GM21529 (cell line): ENCODE measurements around the gene RHBDD1.
"Not testable (repeated sequence)": the region's sequence is repeated elsewhere in the genome, so short reads cannot be mapped to it uniquely, and the experiment has no call there.

Source experiments
- ATAC-seq: cut with Tn5 transposase; IDR thresholded peaks from one replicate; pipeline ENCODE4 v1.9.1; 2021; ENCODE audit not compliant: unreplicated experiment

RHBDD1 gene

GRCh38 chr2:226839951-226840350 is 4.1 kb downstream of the RHBDD1 start:
- ATAC-seq = no peak

DNA sequence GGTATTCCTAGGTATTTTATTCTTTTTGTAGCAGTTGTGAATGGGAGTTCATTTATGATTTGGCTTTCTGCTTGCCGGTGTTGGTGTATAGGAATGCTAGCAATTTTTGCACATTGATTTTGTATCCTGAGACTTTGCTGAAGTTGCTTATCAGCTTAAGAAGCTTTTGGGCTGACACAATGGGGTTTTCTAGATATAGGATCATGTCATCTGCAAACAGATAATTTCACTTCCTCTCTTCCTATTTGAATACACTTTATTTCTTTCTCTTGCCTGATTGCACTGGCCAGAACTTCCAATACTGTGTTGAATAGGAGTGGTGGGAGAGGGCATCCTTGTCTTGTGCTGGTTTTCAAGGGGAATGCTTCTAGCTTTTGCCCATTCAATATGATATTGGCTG is 7.1 kb downstream of the RHBDD1 start:
- not testable (repeated sequence) for ATAC-seq

- ATAC-seq = peak; percentile 48
Observed at GRCh38 chr2:226845386-226846116, 9.7 kb downstream of the RHBDD1 start.

- no peak for ATAC-seq
Observed at GRCh38 chr2:226847090-226847489, 11.2 kb downstream of the RHBDD1 start.

- no peak for ATAC-seq
Observed at GRCh38 chr2:226847511-226847910, 11.7 kb downstream of the RHBDD1 start.

GRCh38 chr2:226849349-226849748 is 13.5 kb downstream of the RHBDD1 start:
- ATAC-seq = no peak

GRCh38 chr2:226850024-226850423 is 14.2 kb downstream of the RHBDD1 start:
- ATAC-seq = no peak

DNA sequence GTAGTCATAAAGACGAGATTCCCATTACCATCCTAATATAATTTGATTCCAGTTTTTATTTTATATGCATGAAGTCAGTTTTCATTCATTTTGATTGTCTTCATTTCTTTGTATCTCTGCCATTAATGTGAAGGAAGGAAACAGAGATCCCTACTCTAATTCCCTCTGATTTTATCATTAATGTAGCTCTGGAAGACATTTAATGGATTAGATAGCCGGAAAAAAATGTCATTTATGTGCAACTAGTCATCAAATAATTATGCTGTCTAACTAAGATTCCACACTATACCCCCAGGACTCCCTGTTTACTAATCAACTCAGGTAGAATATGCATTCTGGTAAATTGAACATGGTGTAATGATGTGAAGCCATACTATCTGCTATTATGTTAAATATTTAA is 19.9 kb downstream of the RHBDD1 start:
- ATAC-seq = no peak

GRCh38 chr2:226860087-226860486 is 24.2 kb downstream of the RHBDD1 start:
- ATAC-seq = peak; percentile 44

GRCh38 chr2:226862623-226863022 is 26.8 kb downstream of the RHBDD1 start:
- ATAC-seq = peak; percentile 75

DNA sequence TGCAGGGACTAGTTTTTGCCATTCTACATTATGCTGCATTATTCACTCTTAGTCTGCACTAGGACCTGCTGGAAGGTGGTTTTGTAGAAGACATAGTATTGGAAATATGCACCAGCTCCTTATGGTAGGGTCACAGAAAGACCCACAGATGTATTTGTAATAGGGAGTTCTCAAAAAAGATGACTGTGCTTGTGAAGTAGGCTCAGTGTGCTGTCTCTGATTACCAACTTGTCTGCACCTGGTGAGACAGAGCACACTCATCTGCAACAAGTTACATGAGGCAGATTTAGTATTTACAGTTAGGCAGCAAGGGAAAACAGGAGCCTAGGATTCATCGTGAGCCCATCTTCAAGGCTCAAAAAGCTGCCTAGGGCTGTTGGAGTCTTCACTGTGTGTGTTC is 29.4 kb downstream of the RHBDD1 start:
- ATAC-seq = no peak

DNA sequence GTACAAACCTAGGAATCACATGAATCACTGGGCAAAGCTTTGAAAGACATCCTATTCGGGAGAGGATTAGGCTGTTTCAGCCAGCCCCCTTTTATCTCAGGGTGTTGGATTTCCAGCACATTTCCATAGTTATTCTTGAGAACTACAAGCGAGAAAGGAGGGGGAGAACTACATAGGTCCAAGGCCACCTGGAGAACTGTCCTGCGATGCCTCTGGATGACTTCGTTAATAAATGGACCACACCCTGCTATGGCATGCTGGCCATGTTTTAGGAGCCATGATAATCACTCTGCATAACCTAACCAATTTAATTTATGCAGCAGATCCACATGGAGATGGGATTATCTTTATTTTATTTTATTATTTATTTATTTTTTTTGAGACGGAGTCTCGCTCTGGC is 29.9 kb downstream of the RHBDD1 start:
- no peak for ATAC-seq

- no peak for ATAC-seq
Observed at GRCh38 chr2:226868331-226869162, 32.7 kb downstream of the RHBDD1 start.

- no peak for ATAC-seq
Observed at GRCh38 chr2:226869371-226869770, 33.5 kb downstream of the RHBDD1 start.

DNA sequence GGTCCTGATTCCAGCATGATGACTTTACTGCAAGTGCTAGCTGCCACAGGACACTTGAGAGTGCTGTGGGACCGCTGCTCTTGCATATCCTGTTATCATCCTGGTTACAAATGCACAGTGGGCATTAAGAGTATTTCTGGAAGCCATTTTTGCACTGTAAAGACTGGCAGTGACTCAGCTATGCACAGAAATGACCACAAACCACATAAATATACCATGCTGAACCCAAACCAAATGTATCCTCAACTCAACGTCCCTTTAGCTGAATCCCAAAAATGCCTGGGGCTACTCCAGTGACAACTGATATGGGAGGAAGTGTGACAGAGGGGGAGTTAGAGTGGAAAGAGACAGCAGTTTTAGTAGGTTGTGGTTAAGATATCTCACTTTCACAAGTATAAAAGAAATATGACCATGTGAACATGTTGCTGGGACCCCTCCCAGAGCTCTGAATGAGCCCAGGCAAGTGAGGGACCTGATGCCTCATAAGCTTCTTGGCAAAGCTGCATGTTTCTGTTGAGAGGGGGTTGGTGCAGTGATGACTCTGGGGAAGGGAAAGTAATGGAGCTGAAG is 37.3 kb downstream of the RHBDD1 start:
- ATAC-seq = peak; percentile 72

DNA sequence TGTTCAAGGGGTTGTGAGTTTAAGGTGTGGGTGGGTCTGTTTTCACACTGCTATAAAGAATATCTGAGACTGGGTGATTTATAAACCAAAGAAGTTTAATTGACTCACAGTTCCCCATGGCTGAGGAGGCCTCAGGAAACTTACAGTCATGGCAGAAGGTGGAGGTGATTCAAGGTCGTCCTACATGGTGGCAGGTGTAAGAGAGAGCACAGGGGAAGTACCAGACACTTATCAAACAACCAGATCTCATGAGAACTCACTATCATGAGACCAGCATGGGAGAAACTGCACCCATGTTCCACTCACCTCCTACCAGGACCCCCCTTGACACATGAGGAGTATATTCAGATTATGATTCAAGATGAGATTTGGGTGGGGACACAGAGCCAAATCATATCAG is 38.0 kb downstream of the RHBDD1 start:
- no peak for ATAC-seq

DNA sequence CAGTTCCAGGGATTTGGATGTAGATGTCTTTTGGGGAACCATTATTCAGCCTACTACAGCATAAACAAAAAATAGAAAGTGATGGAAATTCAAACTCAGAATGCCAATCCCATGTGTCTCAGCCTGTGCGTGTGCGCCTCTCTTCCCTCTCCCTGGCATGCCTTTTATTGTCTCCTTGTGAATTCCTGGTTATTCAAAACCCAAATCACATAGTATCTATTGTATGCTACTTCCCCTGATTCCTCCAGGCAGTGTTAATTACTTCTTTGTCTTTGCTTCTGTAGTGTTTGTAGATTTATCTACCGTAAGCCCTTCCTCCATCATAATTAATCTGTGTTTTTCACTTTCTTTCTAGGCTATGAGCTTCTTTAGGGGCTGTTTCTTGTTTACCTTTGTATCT is 38.9 kb downstream of the RHBDD1 start:
- ATAC-seq = no peak

DNA sequence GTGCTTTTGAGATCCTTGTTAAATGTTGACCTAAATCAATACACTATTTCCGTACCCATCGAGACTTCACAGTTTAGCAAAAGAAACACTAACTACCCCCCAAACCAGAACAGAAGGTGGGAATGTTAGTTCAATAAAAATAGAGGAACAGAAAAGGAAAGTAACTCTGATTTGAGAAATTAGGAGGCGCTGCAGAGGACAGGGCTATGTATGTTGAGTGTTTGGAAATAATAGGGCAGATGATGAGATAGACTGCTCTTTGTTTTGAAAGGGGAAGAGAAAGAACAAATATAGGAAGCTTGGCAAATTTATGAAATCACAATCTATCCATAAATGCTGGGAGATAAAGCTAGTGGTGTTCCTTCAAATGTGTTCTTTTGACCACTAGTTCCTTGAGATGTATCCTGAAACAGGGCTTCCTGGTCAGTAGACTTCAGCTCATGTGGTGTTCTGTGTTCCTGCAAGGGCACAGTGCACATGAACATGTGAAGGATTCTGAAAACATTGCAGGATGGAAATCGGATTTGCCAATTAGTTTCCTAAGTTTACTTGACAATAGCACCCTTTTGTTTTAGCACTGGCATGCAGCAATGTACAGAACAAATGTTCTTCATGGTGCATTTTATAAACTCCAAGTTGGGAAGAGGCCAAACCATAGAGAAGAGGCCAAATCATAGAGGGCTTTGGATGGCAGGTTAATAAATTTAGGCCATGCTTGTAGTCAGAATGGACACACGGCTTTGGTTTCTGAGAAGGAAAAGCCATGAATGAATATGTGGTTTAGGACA is 39.8 kb downstream of the RHBDD1 start:
- no peak for ATAC-seq

DNA sequence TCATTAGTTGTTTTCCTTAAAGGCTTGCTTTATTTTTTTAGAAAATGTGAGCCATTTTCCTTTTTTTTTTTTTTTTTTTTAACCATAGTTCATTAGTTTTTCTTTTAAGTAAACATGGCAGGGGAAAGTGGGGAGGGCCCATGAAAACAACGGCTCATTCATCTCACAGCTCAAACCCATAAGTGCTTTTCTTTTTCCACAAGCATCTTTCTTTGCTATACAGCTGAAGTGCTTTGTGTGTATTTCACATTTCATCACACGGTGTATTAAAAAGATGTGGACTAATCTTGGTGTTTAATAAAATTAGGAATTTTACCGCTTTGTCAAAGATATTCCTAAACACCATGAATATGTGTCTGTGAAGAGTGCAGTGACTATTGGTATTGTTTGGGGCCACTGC is 41.6 kb downstream of the RHBDD1 start:
- ATAC-seq = no peak

- ATAC-seq = no peak
Observed at GRCh38 chr2:226881287-226881686, 45.4 kb downstream of the RHBDD1 start.

GRCh38 chr2:226882606-226883005 is 46.8 kb downstream of the RHBDD1 start:
- ATAC-seq = no peak
